GM21619 (cell line): Measurements from ENCODE around the gene ACOXL.

Experiments
- ATAC-seq: cut with Tn5 transposase; IDR thresholded peaks from one replicate; pipeline ENCODE4 v1.9.1; 2021; ENCODE audit not compliant: unreplicated experiment

The ACOXL gene

DNA sequence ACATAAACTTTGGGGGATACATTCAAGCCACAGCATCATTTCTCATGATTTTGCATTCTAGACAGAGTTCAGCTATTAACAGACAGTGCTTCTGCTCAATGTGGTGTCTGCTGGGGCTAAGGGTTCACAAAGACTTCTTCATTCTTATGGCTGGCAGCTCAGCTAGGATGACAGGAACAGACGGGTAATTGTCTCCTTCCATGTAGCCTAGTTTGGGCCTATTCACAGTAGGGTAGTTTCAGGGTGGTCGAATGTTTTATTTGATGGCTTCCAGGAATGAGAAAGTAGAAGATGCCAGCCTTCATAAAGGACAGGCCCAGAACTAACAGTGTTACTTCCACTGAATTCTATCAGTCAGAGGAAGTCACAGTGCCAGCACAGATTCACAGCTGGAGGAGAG, 362.3 kb downstream of the ACOXL start:
- ATAC-seq, result no peak

DNA sequence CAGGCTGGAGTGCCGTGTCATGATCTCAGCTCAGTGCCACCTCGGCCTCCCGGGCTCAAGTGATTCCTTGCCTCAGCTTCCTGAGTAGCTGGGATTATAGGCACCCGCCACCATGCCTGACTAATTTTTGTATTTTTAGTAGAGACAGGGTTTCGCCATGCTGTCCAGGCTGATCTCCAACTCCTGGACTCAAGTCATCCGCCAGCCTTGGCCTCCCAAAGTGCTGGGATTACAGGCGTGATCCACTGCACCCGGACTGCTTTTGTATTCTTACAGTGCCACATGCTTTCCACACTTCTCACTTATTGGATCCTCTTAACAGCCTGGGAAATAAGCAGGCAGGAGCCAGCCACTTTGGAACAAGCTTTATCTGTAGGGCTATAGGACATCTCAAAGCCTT, 363.1 kb downstream of the ACOXL start:
- no peak for ATAC-seq

GRCh38 chr2:111099402-111099801, 367.0 kb downstream of the ACOXL start:
- ATAC-seq, result no peak

- ATAC-seq, result peak; percentile 25
Observed at GRCh38 chr2:111100087-111100764, 367.9 kb downstream of the ACOXL start.

DNA sequence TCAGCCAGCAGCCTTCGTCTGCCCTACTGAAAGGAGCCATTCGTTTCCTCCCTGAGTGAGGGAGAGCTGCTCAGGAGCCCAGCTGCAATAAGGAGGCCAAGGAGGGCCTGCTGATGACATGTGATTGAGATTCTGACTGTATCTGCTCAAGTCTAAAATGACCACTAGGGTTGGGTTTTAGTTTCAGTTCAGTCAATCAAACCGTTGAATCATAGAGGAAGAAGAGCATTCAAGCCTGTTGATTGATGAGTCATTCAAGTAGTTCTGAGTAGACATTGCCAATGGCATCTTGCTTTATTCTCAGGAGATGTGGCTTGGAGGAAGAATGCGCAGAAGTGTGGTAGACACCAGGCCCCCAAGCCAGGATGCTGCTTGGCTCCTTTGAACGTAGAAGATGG, 368.4 kb downstream of the ACOXL start:
- peak; percentile 87 for ATAC-seq

- ATAC-seq, result no peak
Observed at GRCh38 chr2:111101592-111101991, 369.2 kb downstream of the ACOXL start.

GRCh38 chr2:111102216-111102615, 369.8 kb downstream of the ACOXL start:
- ATAC-seq, result no peak

GRCh38 chr2:111105926-111106325, 373.6 kb downstream of the ACOXL start:
- no peak for ATAC-seq

DNA sequence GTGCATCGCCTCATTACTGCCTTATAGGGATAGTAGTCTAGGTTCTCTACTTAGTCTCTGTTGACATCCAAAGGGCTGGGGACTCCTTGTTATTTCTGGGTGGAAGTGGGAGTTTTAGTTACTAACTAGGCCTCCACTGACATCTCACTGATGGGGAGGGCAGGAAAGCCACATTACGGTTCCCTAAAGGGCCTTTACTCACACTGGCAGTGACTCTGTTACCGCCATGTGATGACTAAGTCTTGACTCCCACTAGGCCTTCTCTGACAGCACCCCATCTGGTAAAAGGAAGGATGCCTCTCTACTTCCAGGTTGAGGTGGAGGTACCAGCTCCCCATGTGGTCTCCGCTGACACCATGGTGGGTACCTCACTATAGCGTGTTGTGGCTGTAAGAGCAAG, 374.3 kb downstream of the ACOXL start:
- no peak for ATAC-seq

- ATAC-seq, result no peak
Observed at GRCh38 chr2:111108745-111109271, 376.4 kb downstream of the ACOXL start.

GRCh38 chr2:111111101-111111755, 378.9 kb downstream of the ACOXL start:
- no peak for ATAC-seq

DNA sequence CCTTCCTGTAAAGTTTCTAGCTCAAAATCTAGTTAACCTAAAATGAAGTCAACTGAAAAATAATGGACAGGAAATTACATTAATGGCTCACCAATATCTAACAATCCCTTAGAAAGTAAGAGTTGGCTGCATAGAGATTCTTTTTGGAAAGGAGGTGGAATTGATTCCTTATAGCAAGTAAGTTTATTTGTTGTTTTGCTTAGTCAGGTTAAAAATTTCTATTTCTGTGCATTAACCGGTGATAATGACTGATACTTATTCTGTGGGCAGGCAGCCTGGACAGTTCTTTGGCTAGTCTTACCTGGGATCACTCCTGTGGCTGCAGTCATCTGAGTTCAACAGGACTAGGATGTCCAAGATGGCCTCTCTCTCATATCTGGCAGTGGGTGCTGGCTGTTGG, 381.5 kb downstream of the ACOXL start:
- ATAC-seq, result no peak

- peak; percentile 35 for ATAC-seq
Observed at GRCh38 chr2:111116011-111116746, 383.8 kb downstream of the ACOXL start.

DNA sequence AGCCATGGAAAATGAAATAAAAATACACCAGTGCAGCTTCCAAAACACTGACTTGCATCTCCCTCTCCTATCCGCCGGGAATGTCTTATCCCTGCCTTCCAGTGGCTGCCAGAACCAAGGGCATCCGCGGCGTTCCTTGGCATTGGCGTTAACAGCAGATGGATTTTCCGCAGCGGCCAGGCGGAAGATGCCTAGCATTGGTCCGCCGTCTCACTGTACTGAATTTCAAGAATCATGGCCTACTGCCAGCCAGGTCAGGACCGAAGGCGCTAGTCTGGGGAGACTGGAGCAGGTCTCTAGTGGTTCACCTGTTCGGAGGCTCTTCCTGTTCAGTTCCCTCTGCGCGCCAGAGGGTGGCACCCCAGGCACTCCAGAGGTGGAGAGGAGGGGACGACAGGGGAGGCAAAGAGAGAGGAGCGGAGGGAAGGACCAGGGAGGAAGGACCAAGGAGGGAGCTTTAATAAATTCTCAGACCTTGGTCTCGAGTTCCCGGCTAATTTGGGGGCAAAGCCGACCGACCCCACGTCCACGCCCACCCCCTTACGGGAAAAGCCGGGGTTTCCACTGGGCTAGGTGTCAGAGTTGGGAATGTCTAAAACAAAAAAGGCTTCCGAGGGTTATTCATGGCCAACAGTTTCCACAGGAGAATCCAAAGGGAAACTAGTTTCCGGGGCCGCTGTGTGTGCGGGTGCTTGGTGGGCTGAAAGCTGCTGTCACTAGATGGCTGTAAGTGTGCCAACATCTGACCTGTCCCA, 384.6 kb downstream of the ACOXL start:
- ATAC-seq, result no peak

DNA sequence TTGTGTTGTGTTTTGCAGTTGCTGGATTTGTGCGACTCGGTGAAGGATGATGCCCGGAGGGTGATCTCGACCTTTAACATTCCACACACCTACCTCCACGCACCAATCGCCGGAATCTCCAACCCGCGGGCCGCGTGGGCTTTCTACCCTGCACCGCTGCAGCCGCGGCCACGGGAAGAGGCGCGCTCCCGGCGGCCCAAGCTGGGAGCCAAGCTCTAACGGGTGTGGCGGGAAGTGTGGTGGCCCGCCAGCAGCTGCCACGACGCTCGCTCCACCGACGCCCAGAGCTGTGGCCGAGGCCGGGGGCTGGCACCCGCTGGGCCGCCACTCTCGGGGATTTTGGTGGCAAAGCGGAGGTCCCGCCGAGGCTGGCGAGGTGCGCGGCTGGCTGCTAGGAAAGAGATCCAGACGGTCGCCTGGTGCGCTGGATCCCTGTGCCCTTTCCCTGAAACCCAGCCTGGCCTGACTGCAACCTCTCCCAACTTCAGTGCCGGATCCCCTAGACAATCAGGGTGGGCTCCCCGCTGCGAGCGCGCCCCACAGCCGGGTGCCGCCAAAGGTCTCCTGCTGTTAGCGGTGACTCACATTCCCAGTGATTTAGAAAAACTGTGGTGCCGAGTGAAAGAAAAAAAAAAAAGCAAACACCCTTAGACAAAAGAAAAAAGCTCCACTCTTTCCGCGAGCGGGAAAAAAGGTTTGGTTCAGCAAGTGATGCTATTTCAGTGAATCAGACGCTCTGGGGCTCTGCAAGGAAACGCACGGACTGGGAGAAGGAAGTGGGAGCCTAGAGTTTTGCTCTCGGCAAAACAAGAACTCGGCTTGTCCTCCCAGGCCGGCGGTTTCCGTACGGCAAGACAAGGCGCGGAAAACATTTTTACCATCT, 385.5 kb downstream of the ACOXL start:
- no peak for ATAC-seq

- no peak for ATAC-seq
Observed at GRCh38 chr2:111118481-111118980, 386.2 kb downstream of the ACOXL start.

GRCh38 chr2:111118981-111119821, 386.8 kb downstream of the ACOXL start:
- no peak for ATAC-seq

DNA sequence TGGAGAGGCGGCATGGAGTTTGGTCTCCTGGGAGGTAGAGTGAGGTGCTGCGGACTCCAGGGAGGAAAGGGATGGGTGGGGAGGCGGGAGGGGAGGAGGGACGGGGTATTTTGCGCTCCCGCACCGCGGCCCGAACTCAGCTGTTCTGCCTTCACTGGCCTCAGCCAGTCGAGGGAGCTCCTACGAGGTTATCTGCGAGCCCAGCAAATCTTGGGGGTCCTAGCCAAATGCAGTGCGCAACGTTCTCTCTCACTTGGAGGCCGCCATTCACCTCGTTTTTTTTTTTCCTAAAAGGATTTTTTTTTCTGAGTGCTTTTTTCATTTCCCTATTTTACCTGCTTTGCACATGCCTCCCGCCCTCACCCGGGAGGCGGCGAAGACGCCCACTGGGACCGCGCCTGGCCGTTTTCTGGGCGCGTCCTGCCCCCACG, 387.5 kb downstream of the ACOXL start:
- no peak for ATAC-seq
